GM23248 (cell line): Measurements from ENCODE around the gene RNF217.

Experiments
- EZH2 ChIP-seq: fragments of 200-600 bp; sonication (generic); IDR thresholded peaks from 2 replicates; pipeline ENCODE4 v1.6.1; 2018; ENCODE audit warnings: antibody characterized with exemption, mild to moderate bottlenecking; ENCODE audit not compliant: insufficient read depth, poor library complexity, severe bottlenecking
- EZH2phosphoT487 ChIP-seq: fragments of 200-600 bp; sonication (generic); IDR thresholded peaks from 2 replicates; pipeline ENCODE4 v1.6.1; 2018; ENCODE audit warnings: antibody characterized with exemption, moderate library complexity, mild to moderate bottlenecking, low read depth; ENCODE audit not compliant: insufficient read depth

GRCh38 chr6:125001684-125002405 is 39.6 kb downstream of the RNF217 start:
- TF ChIP-seq EZH2 (no peak), EZH2phosphoT487 (no peak)
